SK-N-DZ (cell line): ENCODE data around the gene VDR.

Experiments used
- DNase-seq: peaks from one replicate; pipeline ENCODE4 v3.0.0-alpha.2; 2015; ENCODE audit warnings: low spot score

VDR gene

DNA sequence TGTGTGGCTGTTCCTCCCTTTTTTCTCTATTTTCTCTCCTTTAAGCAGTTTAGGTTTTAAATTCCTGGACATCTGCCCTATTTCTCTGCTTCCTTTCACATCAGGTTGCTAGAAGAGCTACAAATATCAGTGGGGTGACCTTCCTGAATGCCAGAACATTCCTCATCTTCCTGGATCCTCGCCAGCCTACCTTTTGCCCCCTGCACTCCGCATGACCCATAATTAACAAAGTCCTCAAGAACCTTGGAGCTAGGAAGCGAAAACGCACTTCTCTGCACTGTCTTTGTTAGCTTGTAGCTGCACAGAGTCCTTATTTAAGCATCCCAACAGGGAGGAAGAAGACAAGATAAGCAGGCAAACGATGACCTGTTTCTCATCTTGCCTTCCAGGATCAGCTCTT is 30.5 kb downstream of the VDR start:
- DNase-seq: no peak

GRCh38 chr12:47870175-47870781 is 34.5 kb downstream of the VDR start:
- peak; percentile 41 for DNase-seq

DNA sequence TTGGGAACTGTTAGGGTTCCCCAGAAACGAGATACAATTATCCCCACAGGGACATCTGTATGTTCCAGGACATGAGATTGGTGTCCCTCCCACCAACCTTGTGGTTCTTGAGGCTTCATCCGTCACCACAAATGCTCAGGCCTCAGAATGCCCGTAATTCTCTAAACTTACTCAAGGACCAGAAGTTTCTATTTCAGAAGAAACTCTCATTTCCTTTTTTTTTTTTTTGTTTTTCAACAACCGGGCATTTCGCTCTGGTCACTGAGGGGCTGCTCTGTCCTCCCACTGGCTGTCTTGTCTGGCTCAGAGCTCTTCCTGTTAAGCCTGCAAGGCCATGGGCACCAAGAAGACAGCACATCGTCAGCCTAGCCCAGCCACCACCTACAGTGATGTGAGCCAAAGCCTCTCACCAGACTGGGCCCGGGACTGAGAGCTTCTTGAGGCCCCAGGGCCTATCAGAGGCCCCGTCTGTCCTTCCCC is 36.2 kb downstream of the VDR start:
- no peak for DNase-seq

DNA sequence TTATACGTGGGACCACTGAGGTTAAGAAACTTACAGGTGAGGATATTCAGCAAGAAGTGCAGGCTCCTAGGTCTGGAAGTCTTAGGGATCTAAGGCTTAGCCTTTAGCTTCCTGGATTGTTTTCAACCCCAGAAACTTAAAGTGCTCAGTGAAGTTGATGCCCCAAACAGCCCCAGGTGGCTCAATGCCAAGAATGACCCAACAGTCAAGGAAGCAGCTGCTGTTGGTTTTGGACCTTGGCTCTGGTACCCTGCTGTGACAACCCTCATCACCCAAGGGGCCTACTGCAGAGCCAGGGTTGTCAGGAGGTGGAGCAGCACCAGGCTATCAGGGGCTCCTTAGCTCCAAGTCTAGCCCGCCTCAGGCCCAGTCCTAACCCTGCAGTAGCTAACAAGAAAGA is 36.8 kb downstream of the VDR start:
- DNase-seq: no peak

DNA sequence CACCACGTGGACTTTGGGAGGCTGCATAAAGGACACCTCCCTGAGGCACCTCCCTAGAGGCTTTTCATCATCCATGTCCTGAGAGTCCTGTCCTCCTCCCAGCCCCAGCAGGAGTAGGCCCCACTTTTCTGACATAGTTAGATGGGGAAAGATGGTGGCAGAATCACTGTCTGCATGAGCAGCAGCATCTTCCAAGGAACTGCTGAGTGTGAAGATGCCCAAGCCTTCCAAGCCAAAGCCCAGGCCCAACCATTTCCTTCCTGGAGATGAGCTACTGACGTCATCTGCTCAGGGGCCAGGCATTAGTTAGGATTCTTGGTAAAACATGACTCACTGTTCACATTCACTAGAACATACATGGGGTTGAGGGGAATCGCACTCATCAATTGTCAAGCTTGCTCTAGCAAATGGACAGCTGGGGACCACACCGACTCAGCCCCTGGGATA is 37.3 kb downstream of the VDR start:
- no peak for DNase-seq

DNA sequence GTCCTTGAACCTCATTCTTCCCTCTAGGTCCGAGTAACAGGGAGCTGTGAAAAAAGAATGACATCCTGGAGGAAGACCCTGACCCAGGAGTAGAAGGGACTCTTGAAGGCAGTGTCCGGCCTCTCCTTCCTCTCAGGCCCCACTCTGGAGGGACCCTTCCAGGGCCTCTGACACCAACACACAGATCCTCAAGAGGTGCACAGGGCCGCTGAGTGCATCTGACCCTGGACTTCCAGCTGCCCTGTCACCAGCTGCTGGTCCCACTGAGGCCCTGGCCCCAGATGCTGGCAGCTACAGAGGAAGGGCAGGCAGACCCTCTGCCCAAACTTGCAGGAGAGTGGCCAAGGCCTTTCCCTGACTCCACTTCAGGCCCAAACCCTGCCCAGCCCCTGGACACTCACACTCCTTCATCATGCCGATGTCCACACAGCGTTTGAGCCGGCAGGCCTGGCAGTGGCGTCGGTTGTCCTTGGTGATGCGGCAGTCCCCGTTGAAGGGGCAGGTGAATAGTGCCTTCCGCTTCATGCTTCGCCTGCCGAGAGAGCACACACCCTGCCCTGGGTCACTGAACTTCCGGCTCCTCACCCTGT is 40.1 kb downstream of the VDR start:
- DNase-seq: no peak

DNA sequence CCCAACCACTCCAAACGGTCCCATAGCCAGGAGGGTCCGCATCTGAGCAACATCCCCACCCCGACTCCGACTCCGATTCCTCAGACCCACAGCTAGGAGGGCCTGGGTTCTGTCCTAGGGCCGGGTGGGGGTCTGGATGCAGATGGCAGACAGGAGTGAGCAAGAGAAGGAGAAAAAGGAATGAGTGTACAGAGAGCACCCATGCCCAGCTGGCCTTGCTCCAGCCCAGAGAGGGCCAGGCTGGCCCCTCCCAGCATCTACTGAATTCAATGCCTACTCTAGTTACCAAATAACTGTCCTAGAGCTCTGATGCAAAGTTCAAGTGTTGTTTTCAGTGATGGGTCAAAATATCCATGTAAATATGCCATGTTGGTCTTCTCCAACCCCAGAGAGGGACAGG is 40.8 kb downstream of the VDR start:
- no peak for DNase-seq

DNA sequence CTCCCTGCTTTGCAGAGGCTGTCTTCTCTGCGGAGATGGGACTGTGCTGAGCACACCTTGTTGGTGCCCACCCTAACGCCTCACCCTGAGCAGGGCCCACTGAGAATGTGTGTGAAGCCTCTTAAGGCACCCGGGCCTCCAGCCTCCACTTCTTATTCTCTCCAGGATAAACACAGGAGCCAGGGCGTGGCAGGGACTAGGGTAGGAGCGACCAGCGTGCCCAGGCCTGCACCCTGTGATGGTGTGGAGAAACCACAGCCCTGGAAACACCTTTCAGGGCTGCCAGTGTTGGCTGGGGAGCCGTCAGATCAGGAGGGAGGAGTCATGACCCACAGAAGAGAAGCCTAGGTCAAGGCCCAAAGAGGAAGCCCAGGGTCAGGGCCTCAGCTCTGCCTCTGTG is 41.3 kb downstream of the VDR start:
- no peak for DNase-seq

DNA sequence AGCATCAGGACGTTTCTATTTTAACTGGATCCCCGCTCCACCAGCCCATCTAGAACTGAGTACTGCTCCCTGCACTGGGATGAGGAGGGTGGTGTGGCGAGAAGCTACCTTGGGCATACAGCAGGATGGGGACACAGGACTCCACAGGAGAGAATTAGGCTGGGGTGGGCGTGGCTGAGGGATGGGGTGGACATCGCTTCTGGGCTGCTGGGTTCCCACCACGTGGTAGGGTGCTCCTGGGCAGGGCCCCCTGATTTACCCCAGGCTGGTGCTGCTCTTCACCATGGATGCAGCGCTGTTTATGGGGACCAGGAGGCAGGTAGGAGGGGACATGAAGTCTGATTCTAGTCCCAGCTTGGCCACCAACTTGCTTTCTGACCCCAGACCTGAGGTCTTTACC is 41.9 kb downstream of the VDR start:
- no peak for DNase-seq

- DNase-seq: no peak
Observed at GRCh38 chr12:47862167-47862750, 42.5 kb downstream of the VDR start.

DNA sequence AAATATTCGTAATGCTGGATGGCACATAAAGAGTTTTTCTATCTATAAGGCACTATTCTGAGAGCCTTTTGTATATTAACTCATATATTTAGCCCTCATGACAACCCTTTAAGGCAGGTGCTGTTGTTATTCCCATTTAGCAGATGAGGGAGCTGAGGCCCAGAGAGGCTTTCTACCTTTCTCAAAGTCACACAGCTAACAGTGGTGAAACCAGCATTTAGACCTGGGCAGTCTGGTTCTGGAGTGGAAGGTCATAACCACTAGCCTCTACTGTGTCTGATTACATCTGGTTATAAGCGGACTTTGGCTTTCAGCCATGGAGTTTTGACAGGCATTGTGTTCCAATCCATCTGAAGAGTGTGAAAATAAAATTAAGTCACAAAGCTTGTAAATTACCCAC is 43.9 kb downstream of the VDR start:
- DNase-seq: no peak

GRCh38 chr12:47860279-47860841 is 44.4 kb downstream of the VDR start:
- DNase-seq: no peak

DNA sequence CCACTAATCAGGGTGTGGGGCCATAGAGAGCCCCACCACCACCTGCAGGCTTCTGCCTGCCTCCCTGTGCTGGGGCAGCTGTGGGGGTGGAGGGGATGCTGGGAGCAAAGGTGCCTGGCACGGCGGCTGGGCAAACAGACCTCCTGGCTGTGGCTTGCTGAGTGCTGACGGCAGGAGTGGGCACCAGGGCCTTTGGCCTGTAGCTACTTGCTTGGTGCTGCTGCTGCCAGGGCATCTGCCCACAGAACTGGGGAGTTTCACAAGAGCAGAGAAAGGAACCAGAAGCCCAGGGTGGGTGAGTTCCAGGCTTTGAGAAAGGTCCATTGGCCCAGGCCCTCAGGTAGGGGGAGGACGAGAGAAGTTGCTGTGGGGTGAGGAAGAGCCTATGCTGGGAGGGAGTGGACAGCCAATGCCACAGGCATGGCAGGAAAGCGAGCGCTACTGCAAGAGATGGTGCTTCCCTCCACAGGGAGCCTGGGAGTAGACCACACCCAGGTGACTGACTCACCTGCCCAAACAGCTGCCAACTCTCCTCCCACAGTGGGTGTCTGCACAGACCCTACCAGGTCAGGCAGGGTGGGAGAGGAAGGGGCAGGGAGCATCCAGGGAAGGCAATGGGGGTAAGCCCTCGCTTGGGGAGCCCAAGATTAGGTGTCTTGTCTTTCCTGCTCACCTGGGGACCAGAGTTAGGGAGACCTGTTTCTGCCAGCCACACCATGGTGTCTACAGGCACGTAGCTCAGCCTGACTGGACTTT is 46.1 kb downstream of the VDR start:
- no peak for DNase-seq

- no peak for DNase-seq
Observed at GRCh38 chr12:47856721-47857575, 47.8 kb downstream of the VDR start.

- no peak for DNase-seq
Observed at GRCh38 chr12:47856094-47856493, 48.7 kb downstream of the VDR start.

DNA sequence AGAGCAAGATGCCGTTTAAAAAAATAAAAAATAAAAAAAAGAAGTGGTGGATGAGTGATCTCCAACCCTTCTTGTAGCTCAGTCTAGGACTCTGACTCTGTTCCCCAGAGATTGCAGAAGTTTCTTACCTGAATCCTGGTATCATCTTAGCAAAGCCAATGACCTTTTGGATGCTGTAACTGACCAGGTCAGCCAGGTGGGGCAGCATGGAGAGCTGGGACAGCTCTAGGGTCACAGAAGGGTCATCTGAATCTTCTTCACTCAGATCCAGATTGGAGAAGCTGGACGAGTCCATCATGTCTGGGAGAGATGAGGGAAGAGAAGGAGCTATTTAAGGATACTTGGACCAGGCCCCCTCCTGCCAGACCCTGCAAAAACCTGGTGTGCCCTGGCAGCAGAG is 49.3 kb downstream of the VDR start:
- no peak for DNase-seq

GRCh38 chr12:47854531-47854930 is 50.3 kb downstream of the VDR start:
- no peak for DNase-seq

- no peak for DNase-seq
Observed at GRCh38 chr12:47852096-47852571, 52.7 kb downstream of the VDR start.

DNA sequence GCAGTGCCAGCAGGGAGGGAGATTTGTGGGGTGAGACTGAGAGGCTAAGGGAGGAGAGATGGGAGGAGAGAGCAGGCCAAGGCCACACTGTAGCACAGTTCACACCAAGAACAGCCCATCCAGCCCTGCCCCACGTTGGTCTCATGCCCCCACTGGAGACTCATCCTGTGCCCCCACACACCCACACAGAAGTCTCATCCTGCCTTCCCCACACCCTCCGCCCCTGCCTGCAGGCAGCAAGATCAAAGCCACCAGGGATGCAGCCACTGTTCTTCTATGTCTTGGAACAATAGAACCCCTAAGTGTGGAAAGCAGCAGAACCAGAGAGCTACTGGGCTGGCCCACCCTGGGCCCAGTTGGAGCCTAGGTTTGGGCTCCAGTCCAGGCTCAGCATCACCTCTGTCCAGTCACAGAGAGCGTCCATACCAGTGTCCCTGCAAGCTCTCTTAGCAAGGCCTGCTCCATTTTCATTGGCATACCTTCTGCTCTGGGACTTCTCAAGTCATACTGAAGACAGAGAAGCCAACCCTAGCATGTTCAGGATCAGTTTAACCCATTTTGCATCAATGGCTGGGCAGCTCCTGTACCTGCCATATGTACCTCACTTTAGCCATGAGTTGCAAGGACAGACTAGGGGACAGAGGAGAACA is 53.4 kb downstream of the VDR start:
- DNase-seq: no peak
